CD4-positive, alpha-beta T cell treated with Interferon gamma for 1 hour (primary cell): Measurements from ENCODE around the gene NOP9.

ENCODE experiments used
- DNase-seq: peaks from one replicate; pipeline ENCODE4 v3.0.0-alpha.2; 2020

NOP9 gene

GRCh38 chr14:24310646-24311604, 11.3 kb downstream of the NOP9 start, which contains the start of gene LTB4R:
Gene LTB4R (plus strand): TSS chr14:24311502. CDS start chr14:24315652, 4,150 bp downstream.
- DNase-seq = peak; percentile 76

- DNase-seq = no peak
These were observed 12.4 kb downstream of the NOP9 start for GRCh38 chr14:24311837-24312615.

- DNase-seq = peak; percentile 46
These were observed 13.3 kb downstream of the NOP9 start for GRCh38 chr14:24312736-24313507.

GRCh38 chr14:24313913-24314312, 14.3 kb downstream of the NOP9 start:
- no peak for DNase-seq

GRCh38 chr14:24314377-24315193, 14.9 kb downstream of the NOP9 start:
- DNase-seq = no peak

GRCh38 chr14:24315243-24315806, 15.7 kb downstream of the NOP9 start:
- DNase-seq = no peak

GRCh38 chr14:24315807-24316596, 16.4 kb downstream of the NOP9 start:
- no peak for DNase-seq

- DNase-seq = no peak
These were observed 16.9 kb downstream of the NOP9 start for GRCh38 chr14:24316597-24316950.

- DNase-seq = no peak
These were observed 17.7 kb downstream of the NOP9 start for GRCh38 chr14:24317141-24317928.

GRCh38 chr14:24321212-24321975, 21.7 kb downstream of the NOP9 start:
- DNase-seq = no peak

- DNase-seq = no peak
These were observed 23.0 kb downstream of the NOP9 start for GRCh38 chr14:24322672-24323071.

GRCh38 chr14:24323341-24323740, 23.7 kb downstream of the NOP9 start:
- no peak for DNase-seq

- DNase-seq = no peak
These were observed 24.4 kb downstream of the NOP9 start for GRCh38 chr14:24324024-24324423.

GRCh38 chr14:24325041-24325530, 25.4 kb downstream of the NOP9 start:
- no peak for DNase-seq

GRCh38 chr14:24325963-24326362, 26.3 kb downstream of the NOP9 start:
- no peak for DNase-seq

- DNase-seq = no peak
These were observed 27.7 kb downstream of the NOP9 start for GRCh38 chr14:24327303-24327702.

GRCh38 chr14:24327914-24328313, 28.3 kb downstream of the NOP9 start:
- peak; percentile 39 for DNase-seq

GRCh38 chr14:24329073-24329663, 29.5 kb downstream of the NOP9 start:
- no peak for DNase-seq

GRCh38 chr14:24329736-24330135, 30.1 kb downstream of the NOP9 start:
- DNase-seq = peak; percentile 83
